Measurements from ENCODE around the gene CCDC85A. TPM values are rescaled to one million over a fixed set of nuclear protein-coding genes. Genes with fewer than 3 reads are reported as not detected.

The CCDC85A gene
- polyA plus RNA-seq, 1 of the 3 experiments (the other 2 are of a cell fraction), result 48.7 TPM

GRCh38 chr2:56376699-56377665, 193.2 kb downstream of the CCDC85A start:
- 44% methylated on average over 2 of the region's 2 CpGs for WGBS (ENCODE audit: low lambda C conversion rate)
- Histone ChIP-seq H3K4me1 (ENCODE audit: control insufficient read depth in 1 of 2, insufficient read depth in 2 of 2, low read depth in 1 of 2, low read length in 1 of 2) (peaks cover 0 to 29% of the 10 kb centered on the region in 2 experiments; a peak in 2 of 4 replicates), H3K9me3 (no peaks in the 10 kb centered on the region), H3K9me2 (no peaks in the 10 kb centered on the region), H3K4me3 (ENCODE audit: low read depth in 2 of 2, low read length in 1 of 2) (no peak overlapping the region), H3K27me3 (ENCODE audit: insufficient read depth) (no peaks in the 10 kb centered on the region), H3K9ac (peak overlapping the region; percentile 34; the same call in 1 of the 2 replicates), H3K4me2 (peak overlapping the region; percentile 69), H3F3A (replicated peaks; ENCODE audit: insufficient read depth) (peaks cover 49% of the 10 kb centered on the region), H3K79me2 (ENCODE audit: insufficient read depth) (peaks cover 100% of the 10 kb centered on the region), H4K20me1 (ENCODE audit: insufficient read depth) (no peaks in the 10 kb centered on the region; the same call in 1 of the 2 replicates), H3K36me3 (replicated peaks in 1 of 2; ENCODE audit: control insufficient read depth in 1 of 2, insufficient read depth in 2 of 2, low read length in 1 of 2) (peaks cover 3 to 54% of the 10 kb centered on the region in 2 experiments), H2AFZ (ENCODE audit: low read depth) (no peak overlapping the region), H3K27ac (ENCODE audit: low read depth in 2 of 2, low read length in 1 of 2) (peak overlapping the region; percentile 71 to 82)
- POLR2A ChIA-PET, result no interaction called here
- CTCF ChIA-PET, result no interaction called here
- DNase-seq, result no peak
- TF ChIP-seq YY1 (IDR thresholded peaks at IDR 0.05; ENCODE audit: low read depth) (peak; percentile 51; the same call in 1 of the 2 replicates), MAX (IDR thresholded peaks at IDR 0.05; ENCODE audit: low read depth) (no peak), MXI1 (IDR thresholded peaks at IDR 0.05; ENCODE audit: low read depth, low read length) (no peak), RXRA (IDR thresholded peaks at IDR 0.05; ENCODE audit: borderline replicate concordance, low read depth) (0 out of 2 replicates have a peak, but pooled peaks have one; percentile 21), EP300 (IDR thresholded peaks at IDR 0.05; ENCODE audit: borderline replicate concordance in 1 of 2, low read depth in 1 of 2, low read length in 1 of 2) (peak in 1 of 2 experiments; percentile 54; a peak in 1 of 4 replicates), TEAD4 (IDR thresholded peaks at IDR 0.05; ENCODE audit: borderline replicate concordance, insufficient read depth) (peak; percentile 61; the same call in 1 of the 2 replicates), USF2 (IDR thresholded peaks at IDR 0.05; ENCODE audit: borderline replicate concordance, low read depth, low read length) (no peak), CHD2 (IDR thresholded peaks at IDR 0.05; ENCODE audit: low read length, partially characterized antibody) (no peak), PBX3 (IDR thresholded peaks at IDR 0.05) (peak; percentile 58; the same call in 1 of the 2 replicates), POLR2AphosphoS5 (IDR thresholded peaks at IDR 0.05; ENCODE audit: low read depth, low read length) (peak; percentile 35; the same call in 1 of the 2 replicates), EZH2phosphoT487 (IDR thresholded peaks at IDR 0.05; ENCODE audit: borderline replicate concordance, low read depth) (no peak), FOXM1 (IDR thresholded peaks at IDR 0.05; ENCODE audit: low read depth) (peak; percentile 56; the same call in 1 of the 2 replicates), FOSL2 (IDR thresholded peaks at IDR 0.05; ENCODE audit: borderline replicate concordance, low read depth) (peak; percentile 89), JUND (IDR thresholded peaks at IDR 0.05) (peak; percentile 80), REST (IDR thresholded peaks at IDR 0.05; ENCODE audit: low read depth, low read length) (0 out of 2 replicates have a peak, but pooled peaks have one; percentile 27), ELF1 (IDR thresholded peaks at IDR 0.05) (no peak), SIN3A (IDR thresholded peaks at IDR 0.05; ENCODE audit: borderline replicate concordance, low read depth, low read length) (no peak), TCF12 (IDR thresholded peaks at IDR 0.05) (peak; percentile 89), MEF2A (IDR thresholded peaks at IDR 0.05; ENCODE audit: borderline replicate concordance, low read depth) (no peak)

Measured in SK-N-SH (cell line).